ENCODE data around the gene CHAF1A. TPM values are rescaled to one million over a fixed set of nuclear protein-coding genes. Genes with fewer than 3 reads are reported as not detected.

Gene CHAF1A
- total RNA-seq, 1 donor from 2014 or later, result 6.6 TPM

DNA sequence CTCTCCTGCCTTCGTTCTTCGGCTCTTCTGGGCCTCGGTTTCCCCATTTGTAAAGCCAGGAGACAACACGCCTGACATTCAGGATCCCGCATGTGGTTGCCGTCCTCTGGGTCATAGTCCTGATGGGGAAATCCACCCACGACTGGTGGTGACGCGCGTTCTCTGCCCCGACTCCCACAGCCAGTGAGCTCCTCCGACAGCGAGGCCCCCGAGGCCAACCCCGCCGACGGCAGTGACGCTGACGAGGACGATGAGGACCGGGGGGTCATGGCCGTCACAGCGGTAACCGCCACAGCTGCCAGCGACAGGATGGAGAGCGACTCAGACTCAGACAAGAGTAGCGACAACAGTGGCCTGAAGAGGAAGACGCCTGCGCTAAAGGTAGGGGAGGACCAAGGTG, 86.1 kb downstream of the CHAF1A start:
- TF ChIP-seq, protein P1, sequence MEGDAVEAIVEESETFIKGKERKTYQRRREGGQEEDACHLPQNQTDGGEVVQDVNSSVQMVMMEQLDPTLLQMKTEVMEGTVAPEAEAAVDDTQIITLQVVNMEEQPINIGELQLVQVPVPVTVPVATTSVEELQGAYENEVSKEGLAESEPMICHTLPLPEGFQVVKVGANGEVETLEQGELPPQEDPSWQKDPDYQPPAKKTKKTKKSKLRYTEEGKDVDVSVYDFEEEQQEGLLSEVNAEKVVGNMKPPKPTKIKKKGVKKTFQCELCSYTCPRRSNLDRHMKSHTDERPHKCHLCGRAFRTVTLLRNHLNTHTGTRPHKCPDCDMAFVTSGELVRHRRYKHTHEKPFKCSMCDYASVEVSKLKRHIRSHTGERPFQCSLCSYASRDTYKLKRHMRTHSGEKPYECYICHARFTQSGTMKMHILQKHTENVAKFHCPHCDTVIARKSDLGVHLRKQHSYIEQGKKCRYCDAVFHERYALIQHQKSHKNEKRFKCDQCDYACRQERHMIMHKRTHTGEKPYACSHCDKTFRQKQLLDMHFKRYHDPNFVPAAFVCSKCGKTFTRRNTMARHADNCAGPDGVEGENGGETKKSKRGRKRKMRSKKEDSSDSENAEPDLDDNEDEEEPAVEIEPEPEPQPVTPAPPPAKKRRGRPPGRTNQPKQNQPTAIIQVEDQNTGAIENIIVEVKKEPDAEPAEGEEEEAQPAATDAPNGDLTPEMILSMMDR (IDR thresholded peaks at IDR 0.05), result no peak
- DNase-seq (ENCODE audit: low spot score), result no peak
- Mint-ChIP-seq H3K27me3 (ENCODE audit: low read depth) (no peaks in the 10 kb centered on the region), H3K4me1 (ENCODE audit: low read depth) (no peaks in the 10 kb centered on the region), H3K4me3 (ENCODE audit: unreplicated experiment) (no peak overlapping the region), H3K9me3 (ENCODE audit: low read depth) (no peaks in the 10 kb centered on the region), H3K36me3 (ENCODE audit: low read depth) (peaks cover 16% of the 10 kb centered on the region), H3K27ac (ENCODE audit: unreplicated experiment) (no peak overlapping the region)

DNA sequence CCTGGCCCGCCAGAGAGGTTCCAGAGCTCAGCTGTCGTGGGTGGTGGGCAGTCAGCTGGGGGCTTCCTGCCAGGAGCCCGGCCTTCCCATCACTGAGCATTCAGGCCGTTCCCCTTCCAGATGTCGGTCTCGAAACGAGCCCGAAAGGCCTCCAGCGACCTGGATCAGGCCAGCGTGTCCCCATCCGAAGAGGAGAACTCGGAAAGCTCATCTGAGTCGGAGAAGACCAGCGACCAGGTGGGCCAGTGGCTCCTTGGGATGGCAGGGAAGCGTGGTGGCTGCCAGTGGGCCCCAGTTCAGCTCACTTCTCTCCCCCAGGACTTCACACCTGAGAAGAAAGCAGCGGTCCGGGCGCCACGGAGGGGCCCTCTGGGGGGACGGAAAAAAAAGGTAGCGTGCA, 89.0 kb downstream of the CHAF1A start:
- Mint-ChIP-seq H3K36me3 (ENCODE audit: low read depth) (peaks cover 14% of the 10 kb centered on the region), H3K4me1 (ENCODE audit: low read depth) (no peaks in the 10 kb centered on the region), H3K9me3 (ENCODE audit: low read depth) (no peaks in the 10 kb centered on the region), H3K27ac (ENCODE audit: unreplicated experiment) (no peak overlapping the region), H3K4me3 (ENCODE audit: unreplicated experiment) (no peak overlapping the region), H3K27me3 (ENCODE audit: low read depth) (no peaks in the 10 kb centered on the region)
- DNase-seq (ENCODE audit: low spot score), result no peak
- TF ChIP-seq, protein P1 (IDR thresholded peaks at IDR 0.05), result no peak

DNA sequence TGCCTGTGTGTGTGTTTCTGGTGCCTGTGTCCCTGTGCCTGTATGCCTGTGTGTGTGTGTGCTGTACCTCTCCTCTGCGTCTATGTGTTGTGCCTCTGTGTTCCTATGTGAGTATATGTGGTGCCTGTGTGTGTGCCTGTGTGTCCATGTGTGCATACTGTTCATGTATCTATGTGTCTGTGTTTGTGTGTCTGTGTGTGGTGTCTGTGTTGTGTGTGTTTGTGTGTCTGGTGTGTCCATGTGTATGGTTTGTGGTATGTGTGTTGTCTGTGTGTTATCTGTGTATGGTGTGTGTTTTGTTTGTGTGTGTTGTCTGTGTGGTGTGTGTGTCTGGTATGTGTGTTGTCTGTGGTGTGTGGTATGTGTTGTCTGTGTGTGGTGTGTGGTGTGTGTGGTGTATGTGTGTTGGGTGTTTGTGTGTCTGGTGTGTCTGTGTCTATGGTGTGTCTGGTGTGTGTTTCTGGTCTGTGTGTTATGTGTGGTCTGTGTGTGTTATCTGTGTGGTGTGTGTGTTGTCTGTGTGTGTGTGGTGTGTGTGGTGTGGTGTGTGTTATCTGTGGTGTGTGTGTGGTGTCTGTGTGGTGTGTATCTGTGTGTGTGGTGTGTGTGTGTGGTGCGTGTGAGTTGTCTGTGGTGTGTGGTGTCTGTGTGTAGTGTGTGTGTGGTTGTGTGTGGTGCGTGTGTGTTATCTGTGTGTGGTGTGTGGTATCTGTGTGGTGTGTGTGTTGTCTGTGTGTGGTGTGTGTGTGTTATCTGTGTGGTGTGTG, 90.1 kb downstream of the CHAF1A start:
- TF ChIP-seq, protein P1 (IDR thresholded peaks at IDR 0.05), result no peak
- Mint-ChIP-seq H3K4me1 (ENCODE audit: low read depth) (no peaks in the 10 kb centered on the region), H3K9me3 (ENCODE audit: low read depth) (no peaks in the 10 kb centered on the region), H3K36me3 (ENCODE audit: low read depth) (peaks cover 12% of the 10 kb centered on the region), H3K4me3 (ENCODE audit: unreplicated experiment) (no peak overlapping the region), H3K27me3 (ENCODE audit: low read depth) (no peaks in the 10 kb centered on the region), H3K27ac (ENCODE audit: unreplicated experiment) (no peak overlapping the region)
- no peak for DNase-seq (ENCODE audit: low spot score)

Small RNA genes lying within 50 kb of the gene (microRNA-seq; reads per million reads assigned to microRNA genes)
- 2.8 reads per million for gene MIR4746 (ENCODE audit: borderline number of aligned reads)

Other genes with a start within 250 kb of the CHAF1A start
- not detected in 3 replicates for gene CREB3L3, start 249.0 kb upstream of the CHAF1A start, total RNA-seq
- gene SIRT6, start 220.1 kb upstream of the CHAF1A start, total RNA-seq, result 19.5 to 21.9 TPM (median 19.7 TPM) in 3 replicates
- 0.47 to 1.3 TPM (median 0.92 TPM) in 3 replicates for gene ANKRD24, start 220.0 kb upstream of the CHAF1A start, total RNA-seq
- gene EBI3, start 173.1 kb upstream of the CHAF1A start, total RNA-seq, result 1.2 to 2.6 TPM (median 1.2 TPM) in 3 replicates
- 12.2 to 13.7 TPM (median 13.3 TPM) in 3 replicates for gene YJU2, start 155.6 kb upstream of the CHAF1A start, total RNA-seq
- not detected in 3 replicates for gene SHD, start 123.4 kb upstream of the CHAF1A start, total RNA-seq
- gene TMIGD2, start 100.3 kb upstream of the CHAF1A start, total RNA-seq, result not detected in 3 replicates
- gene FSD1, start 98.0 kb upstream of the CHAF1A start, total RNA-seq, result 8.8 to 13.7 TPM (median 11.6 TPM) in 3 replicates
- gene STAP2, start 63.8 kb upstream of the CHAF1A start, total RNA-seq, result 0.85 to 2.0 TPM (median 1.0 TPM) in 3 replicates
- gene MPND, start 59.1 kb upstream of the CHAF1A start, total RNA-seq, result 13.6 to 14.9 TPM (median 14.1 TPM) in 3 replicates
- 96.3 to 103 TPM (median 96.6 TPM) in 3 replicates for gene SH3GL1, start 2.1 kb upstream of the CHAF1A start, total RNA-seq
- 83.7 to 90.2 TPM (median 86.9 TPM) in 3 replicates for gene UBXN6, start 55.2 kb downstream of the CHAF1A start, total RNA-seq
- gene HDGFL2, start 69.7 kb downstream of the CHAF1A start, total RNA-seq, result 50.0 to 66.5 TPM (median 51.7 TPM) in 3 replicates
- gene PLIN4, start 115.8 kb downstream of the CHAF1A start, total RNA-seq, result 0.05 TPM in 2 of 3 replicates, not detected in the other
- not detected in 3 replicates for gene PLIN5, start 132.6 kb downstream of the CHAF1A start, total RNA-seq
- not detected in 3 replicates for gene LRG1, start 137.4 kb downstream of the CHAF1A start, total RNA-seq
- 4.2 to 5.3 TPM (median 4.3 TPM) in 3 replicates for gene SEMA6B, start 157.0 kb downstream of the CHAF1A start, total RNA-seq
- 2.0 to 4.2 TPM (median 3.9 TPM) in 3 replicates for gene TNFAIP8L1, start 236.9 kb downstream of the CHAF1A start, total RNA-seq

Data from chondrocyte (in vitro differentiated cells).